HepG2 (cell line): ENCODE results near the gene ZBTB45. TPM values are rescaled to one million over a fixed set of nuclear protein-coding genes. Genes with fewer than 3 reads are reported as not detected.
A peak's percentile ranks its signal among the peaks of the same experiment; 100 is the strongest.

Source experiments
- ATAC-seq: fragments of 200-7000 bp; cut with Tn5 transposase; 3 replicates; pipeline ENCODE4 v1.9.1; 2020; ENCODE audit warnings: mild to moderate bottlenecking, moderate library complexity
- BruUV-seq: library from RNA; stranded (reverse); fragments of 400-500 nt; replicated peaks from 2 replicates; lab custom pipeline; 2021; lab: Mats Ljungman, UMichigan
- CTCF ChIA-PET: fragments of 300-600 bp; formaldehyde crosslinking; extraction: SDS; loops from one replicate; lab custom pipeline; 2021; ENCODE audit warnings: low total read pairs, inconsistent platforms, low intra/inter-chr PET ratio; lab: Yijun Ruan, JAX
- POLR2A ChIA-PET: fragments of 350-600 bp; sonication (Branson Sonifier 250); formaldehyde crosslinking; loops from one replicate; lab custom pipeline; 2020; ENCODE audit warnings: antibody characterized with exemption, inconsistent platforms; lab: Yijun Ruan, JAX
- DNase-seq: peaks from one replicate; pipeline ENCODE4 v3.0.0-alpha.2; 2015; ENCODE audit warnings: low spot score
- FAIRE-seq: peaks from 3 replicates; lab custom pipeline; 2011; peaks lifted over from hg19 to GRCh38; lab: Jason Lieb, UNC
- H2AFZ ChIP-seq: one replicate; pipeline ENCODE4 v1.6.1; 2011; ENCODE audit warnings: low read length, inconsistent platforms
- H3K27ac ChIP-seq: fragments of 300-600 bp; 3 replicates; pipeline ENCODE4 v1.8.0; 2011; ENCODE audit warnings: mixed run types, mild to moderate bottlenecking, mixed read lengths, low read length, inconsistent platforms; ENCODE audit not compliant: insufficient read depth; ENCODE audit errors: extremely low read length
- H3K27me3 ChIP-seq, 2 experiments: fragments of 200-600 bp in 1 of 2; 2 replicates in 1 of 2; 3 replicates in 1 of 2; pipeline versions ENCODE4 v1.6.0 to v1.8.0; 2011; ENCODE audit warnings: low read length in 2 of 2, mild to moderate bottlenecking in 2 of 2, moderate library complexity in 2 of 2, inconsistent platforms in 1 of 2; ENCODE audit not compliant: insufficient read depth in 2 of 2, control insufficient read depth in 1 of 2
- H3K36me3 ChIP-seq, 2 experiments: fragments of 200-600 bp in 1 of 2; replicated peaks in 1 of 2; 2 replicates in 1 of 2; 3 replicates in 1 of 2; pipeline versions ENCODE4 v1.5.1 to v1.8.0; 2011; ENCODE audit warnings: low read length in 2 of 2, inconsistent platforms in 1 of 2; ENCODE audit not compliant: insufficient read depth in 2 of 2, control insufficient read depth in 1 of 2
- H3K4me1 ChIP-seq: 2 replicates; pipeline ENCODE4 v1.5.1; 2012; ENCODE audit warnings: low read length, inconsistent platforms; ENCODE audit not compliant: insufficient read depth
- H3K4me2 ChIP-seq: 2 replicates; pipeline ENCODE4 v1.6.0; 2011; ENCODE audit warnings: low read depth, low read length, inconsistent platforms
- H3K4me3 ChIP-seq, 3 experiments: fragments of 200-600 bp in 1 of 3; sonication (generic), shearing (Covaris generic) in 1 of 3; replicated peaks in 1 of 3; 2 replicates each; pipeline ENCODE4 v1.5.1; 2011 to 2016; ENCODE audit warnings: low read length in 3 of 3, inconsistent platforms in 2 of 3, low read depth in 2 of 3, mild to moderate bottlenecking in 2 of 3, control low read depth in 1 of 3, mixed read lengths in 1 of 3; ENCODE audit not compliant: insufficient read depth in 1 of 3
- H3K79me2 ChIP-seq: one replicate; pipeline ENCODE4 v1.6.1; 2011; ENCODE audit warnings: low read length, inconsistent platforms; ENCODE audit not compliant: insufficient read depth
- H3K9ac ChIP-seq: 2 replicates; pipeline ENCODE4 v1.6.0; 2011; ENCODE audit warnings: mild to moderate bottlenecking, low read depth, low read length, inconsistent platforms; ENCODE audit not compliant: insufficient read depth
- H3K9me3 ChIP-seq: 2 replicates; pipeline ENCODE4 v1.5.1; 2012; ENCODE audit warnings: mild to moderate bottlenecking, low read length
- H4K20me1 ChIP-seq: 2 replicates; pipeline ENCODE4 v1.6.0; 2011; ENCODE audit warnings: inconsistent platforms, mild to moderate bottlenecking, low read length, moderate library complexity; ENCODE audit not compliant: insufficient read depth
- AGO1 ChIP-seq: fragments of 200-400 bp; formaldehyde crosslinking; IDR thresholded peaks from 2 replicates; pipeline ENCODE4 v1.6.1; 2017; ENCODE audit warnings: mild to moderate bottlenecking, low read depth, low read length, moderate library complexity; ENCODE audit not compliant: poor library complexity, severe bottlenecking
- GATA4 ChIP-seq: sonication (generic); IDR thresholded peaks from 2 replicates; pipeline ENCODE4 v1.6.1; 2016; ENCODE audit warnings: antibody characterized with exemption, low read depth, borderline replicate concordance
- NAIF1 ChIP-seq: sonication (generic); formaldehyde crosslinking; IDR thresholded peaks from 2 replicates; pipeline ENCODE4 v1.5.0; 2020; ENCODE audit warnings: mild to moderate bottlenecking, missing genetic modification reagents, borderline replicate concordance
- SOX13 ChIP-seq, 3 experiments: fragments of 450-650 bp in 1 of 3; sonication (generic) in 1 of 3; formaldehyde crosslinking in 1 of 3; IDR thresholded peaks in 2 of 3; conservative IDR thresholded peaks in 1 of 3; 2 replicates each; pipeline versions ENCODE4 v1.5.0 to v1.6.1; 2016 to 2020; ENCODE audit warnings: antibody characterized with exemption in 1 of 3, mild to moderate bottlenecking in 1 of 3, missing compliant biosample characterization in 1 of 3, missing genetic modification reagents in 1 of 3, moderate library complexity in 1 of 3
- STAG1 ChIP-seq: sonication (generic); formaldehyde crosslinking; IDR thresholded peaks from 2 replicates; pipeline ENCODE4 v1.4.0; 2020; ENCODE audit warnings: missing genetic modification reagents
- SYNCRIP ChIP-seq: fragments of 200-400 bp; formaldehyde crosslinking; IDR thresholded peaks from 2 replicates; pipeline ENCODE4 v1.6.1; 2018; ENCODE audit warnings: mild to moderate bottlenecking, low read depth, low read length; ENCODE audit not compliant: insufficient read depth
- ZFY ChIP-seq: sonication (generic); formaldehyde crosslinking; IDR thresholded peaks from 2 replicates; pipeline ENCODE4 v1.4.0; 2020; ENCODE audit warnings: missing genetic modification reagents
- ZNF264 ChIP-seq: sonication (generic); formaldehyde crosslinking; IDR thresholded peaks from 2 replicates; pipeline ENCODE4 v1.4.0; 2020; ENCODE audit warnings: missing genetic modification reagents
- ZNF644 ChIP-seq: IDR thresholded peaks from 2 replicates; pipeline ENCODE4 v1.6.1; 2016; ENCODE audit warnings: low read depth
- WGBS: methylation state at CpG from one replicate; pipeline ENCODE4 v1.1.6; 2017; ENCODE audit warnings: low lambda C conversion rate; 5-methylcytosine and 5-hydroxymethylcytosine counted together
- in situ Hi-C: cut with HindIII; loops from 2 replicates; pipeline ENCODE4 v1.10.0; 2017; ENCODE audit warnings: low pct_unique_long_range_greater_than_20kb; ENCODE audit not compliant: extremely low pct_ligation_motif_present
- intact Hi-C: fragments of 100-400 bp; cut with micrococcal nuclease; formaldehyde crosslinking; loops from one replicate; pipeline ENCODE4 v1.10.0; 2022; ENCODE audit not compliant: unreplicated experiment
- polyA plus RNA-seq, 8 experiments: library from polyadenylated mRNA; depleted of rRNA in 3 of 8; stranded (reverse) in 7 of 8; unstranded in 1 of 8; fragments of >200 nt; fragmentation: Illumina TruSeq in 4 of 8; extraction: Trizol in 4 of 8; gene quantifications; 2 replicates each; pipeline versions ENCODE4 v1.2.1 to v1.2.3, GENCODE V29; 2011 to 2016; ENCODE audit warnings: low read depth in 4 of 8, missing spikeins in 1 of 8, mixed read lengths in 1 of 8; ENCODE audit not compliant: insufficient read depth in 1 of 8
- total RNA-seq, 5 experiments: library from RNA; depleted of rRNA; stranded (reverse); fragments of >200 nt; fragmentation: Illumina TruSeq; extraction: Trizol; gene quantifications; 2 replicates each; pipeline ENCODE4 v1.2.3, GENCODE V29; 2016; ENCODE audit warnings: low read depth in 1 of 5
- TF ChIP-seq, protein P1 (sequence below): IDR thresholded peaks from 2 replicates; pipeline ENCODE4 v1.6.1; 2016
- TF ChIP-seq, protein P2 (sequence below): sonication (generic); formaldehyde crosslinking; IDR thresholded peaks from 2 replicates; pipeline ENCODE4 v1.5.0; 2020; ENCODE audit warnings: mild to moderate bottlenecking, missing genetic modification reagents, moderate library complexity

Gene ZBTB45
- total and polyA plus RNA-seq, 2 of the 13 experiments (the other 11 are each of a cell fraction or from before 2014, with no cell fraction given), result 3.0 to 3.7 TPM

DNA sequence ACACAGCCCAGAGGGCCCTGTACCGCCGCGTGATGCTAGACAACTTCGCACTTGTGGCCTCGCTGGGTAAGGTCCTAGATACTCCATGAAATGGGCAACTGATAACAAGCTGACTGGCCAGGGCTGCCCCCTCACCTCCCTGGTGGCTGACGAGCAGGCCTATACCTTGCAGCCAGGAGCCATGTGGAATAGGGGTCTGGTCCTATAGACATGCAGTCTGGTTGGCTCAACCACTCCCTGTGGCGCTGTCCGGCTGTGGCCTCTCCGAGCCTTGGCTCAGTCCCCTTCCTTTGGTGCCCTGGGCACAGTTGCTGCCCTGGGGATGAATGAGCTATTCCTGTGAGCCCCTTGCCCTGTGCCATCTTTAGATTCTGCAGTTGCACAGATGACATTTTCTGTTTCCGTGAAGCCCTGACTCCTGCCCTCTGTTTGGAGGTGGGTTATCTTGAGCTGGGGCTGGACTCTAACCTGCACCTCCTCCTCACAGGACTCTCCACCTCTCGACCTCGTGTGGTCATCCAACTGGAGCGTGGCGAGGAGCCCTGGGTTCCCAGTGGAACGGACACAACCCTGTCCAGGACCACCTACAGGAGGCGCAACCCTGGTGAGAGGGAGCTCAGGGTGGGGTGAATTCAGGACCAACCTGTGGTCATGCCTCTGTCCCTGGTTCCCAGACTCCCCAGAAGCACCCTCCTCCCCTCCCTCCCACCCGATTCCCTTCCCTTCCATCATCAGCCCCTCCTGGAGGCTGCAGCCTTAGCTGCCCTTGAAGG is 50.2 kb downstream of the ZBTB45 start:
- CTCF ChIA-PET, result no interaction called here
- no peaks in the 10 kb centered on the region for H4K20me1 ChIP-seq
- intact Hi-C loops (loop anchor here (5.0 kb wide), 2 partner anchors 62 to 142 kb away; partner anchors contain the start of genes ZNF584 and ZSCAN22), in situ Hi-C loops (no loop called here)
- no peak overlapping the region for H2AFZ ChIP-seq
- no peaks in the 10 kb centered on the region for H3K27me3 ChIP-seq
- H3K4me2 ChIP-seq, result no peak overlapping the region
- H3K9me3 ChIP-seq, result no peaks in the 10 kb centered on the region
- peaks cover 24% of the 10 kb centered on the region for H3K4me1 ChIP-seq
- H3K4me3 ChIP-seq, result no peak overlapping the region
- BruUV-seq, result no TSS peak
- DNase-seq (no peak), FAIRE-seq (no peak), ATAC-seq (no peak)
- peaks cover 6% of the 10 kb centered on the region for H3K79me2 ChIP-seq
- H3K9ac ChIP-seq, result no peak overlapping the region
- 93% methylated on average over 11 of the region's 17 CpGs for WGBS
- H3K27ac ChIP-seq, result no peak overlapping the region
- peaks cover 4 to 21% of the 10 kb centered on the region in 2 experiments; a peak in 4 of 5 replicates for H3K36me3 ChIP-seq
- no peak for TF ChIP-seq GATA4
- TF ChIP-seq AGO1, result peak; percentile 26
- TF ChIP-seq SYNCRIP, result no peak
- POLR2A ChIA-PET, result no interaction called here

DNA sequence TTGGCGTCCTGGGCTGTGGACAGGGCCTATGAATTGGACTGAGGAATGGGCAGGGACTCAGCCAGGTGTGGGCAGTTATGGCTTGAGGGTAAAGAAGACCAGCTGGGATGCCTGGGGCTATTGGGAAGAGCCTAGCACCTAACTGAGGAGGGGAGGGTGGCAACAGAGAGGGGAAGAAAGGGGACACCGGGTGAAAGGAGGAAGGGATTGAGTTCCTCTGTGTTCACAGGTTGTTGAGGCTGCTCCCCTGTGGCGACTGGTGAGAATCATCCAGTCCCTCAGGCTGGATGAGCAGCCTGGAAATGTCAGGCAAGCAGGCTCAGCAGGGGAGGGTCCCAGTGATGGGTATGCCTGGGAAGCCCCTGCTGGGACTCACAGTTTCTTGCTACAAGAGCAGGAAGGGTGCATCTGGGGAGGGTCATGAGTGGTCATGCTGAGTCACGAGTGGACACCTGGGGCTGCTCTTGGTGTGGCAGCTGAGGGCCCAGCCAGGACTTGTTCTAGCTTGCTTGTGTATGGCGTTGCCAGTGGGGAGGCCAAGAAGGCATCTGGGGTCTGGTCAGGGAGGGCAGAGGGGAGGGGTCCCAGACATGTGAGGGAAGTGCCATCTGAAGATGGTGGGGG is 51.3 kb downstream of the ZBTB45 start:
- in situ Hi-C loops (no loop called here), intact Hi-C loops (loop anchor here (5.0 kb wide), 2 partner anchors 61 to 141 kb away; partner anchors contain the start of genes ZNF584 and ZSCAN22)
- WGBS, result 40% methylated on average over 5 of the region's 5 CpGs
- TF ChIP-seq NAIF1 (CRISPR knock-in tag), result no peak
- TF ChIP-seq SOX13 (IDR thresholded peaks at IDR 0.05), result no peak
- no peak for TF ChIP-seq SOX13 (CRISPR knock-in tag; conservative IDR thresholded peaks at IDR 0.05 in 1 of 2, IDR thresholded peaks at IDR 0.05 in 1 of 2)
- no peak for TF ChIP-seq ZNF644 (CRISPR knock-in tag)
- TF ChIP-seq, protein P1, sequence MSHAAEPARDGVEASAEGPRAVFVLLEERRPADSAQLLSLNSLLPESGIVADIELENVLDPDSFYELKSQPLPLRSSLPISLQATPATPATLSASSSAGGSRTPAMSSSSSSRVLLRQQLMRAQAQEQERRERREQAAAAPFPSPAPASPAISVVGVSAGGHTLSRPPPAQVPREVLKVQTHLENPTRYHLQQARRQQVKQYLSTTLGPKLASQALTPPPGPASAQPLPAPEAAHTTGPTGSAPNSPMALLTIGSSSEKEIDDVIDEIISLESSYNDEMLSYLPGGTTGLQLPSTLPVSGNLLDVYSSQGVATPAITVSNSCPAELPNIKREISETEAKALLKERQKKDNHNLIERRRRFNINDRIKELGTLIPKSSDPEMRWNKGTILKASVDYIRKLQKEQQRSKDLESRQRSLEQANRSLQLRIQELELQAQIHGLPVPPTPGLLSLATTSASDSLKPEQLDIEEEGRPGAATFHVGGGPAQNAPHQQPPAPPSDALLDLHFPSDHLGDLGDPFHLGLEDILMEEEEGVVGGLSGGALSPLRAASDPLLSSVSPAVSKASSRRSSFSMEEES (CRISPR knock-in tag), result no peak
- TF ChIP-seq STAG1 (CRISPR knock-in tag), result peak; percentile 38
- TF ChIP-seq, protein P2, sequence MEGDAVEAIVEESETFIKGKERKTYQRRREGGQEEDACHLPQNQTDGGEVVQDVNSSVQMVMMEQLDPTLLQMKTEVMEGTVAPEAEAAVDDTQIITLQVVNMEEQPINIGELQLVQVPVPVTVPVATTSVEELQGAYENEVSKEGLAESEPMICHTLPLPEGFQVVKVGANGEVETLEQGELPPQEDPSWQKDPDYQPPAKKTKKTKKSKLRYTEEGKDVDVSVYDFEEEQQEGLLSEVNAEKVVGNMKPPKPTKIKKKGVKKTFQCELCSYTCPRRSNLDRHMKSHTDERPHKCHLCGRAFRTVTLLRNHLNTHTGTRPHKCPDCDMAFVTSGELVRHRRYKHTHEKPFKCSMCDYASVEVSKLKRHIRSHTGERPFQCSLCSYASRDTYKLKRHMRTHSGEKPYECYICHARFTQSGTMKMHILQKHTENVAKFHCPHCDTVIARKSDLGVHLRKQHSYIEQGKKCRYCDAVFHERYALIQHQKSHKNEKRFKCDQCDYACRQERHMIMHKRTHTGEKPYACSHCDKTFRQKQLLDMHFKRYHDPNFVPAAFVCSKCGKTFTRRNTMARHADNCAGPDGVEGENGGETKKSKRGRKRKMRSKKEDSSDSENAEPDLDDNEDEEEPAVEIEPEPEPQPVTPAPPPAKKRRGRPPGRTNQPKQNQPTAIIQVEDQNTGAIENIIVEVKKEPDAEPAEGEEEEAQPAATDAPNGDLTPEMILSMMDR, result peak; percentile 33; the same call in 1 of the 2 replicates
- TF ChIP-seq ZNF264 (CRISPR knock-in tag), result no peak
- TF ChIP-seq ZFY, result peak; percentile 17; the same call in 1 of the 2 replicates
- H3K27ac ChIP-seq, result no peak overlapping the region
- H3K36me3 ChIP-seq, result peaks cover 4 to 21% of the 10 kb centered on the region in 2 experiments; a peak in 4 of 5 replicates
- peak overlapping the region; percentile 57; the same call in 1 of the 2 replicates for H3K9ac ChIP-seq
- peaks cover 6% of the 10 kb centered on the region for H3K79me2 ChIP-seq
- no TSS peak for BruUV-seq
- DNase-seq, result no peak
- CTCF ChIA-PET, result no interaction called here
- no peaks in the 10 kb centered on the region for H3K27me3 ChIP-seq
- peak; percentile 10; the same call in 2 of the 3 replicates for ATAC-seq
- FAIRE-seq, result peak; percentile 40
- peaks cover 24% of the 10 kb centered on the region for H3K4me1 ChIP-seq
- H4K20me1 ChIP-seq, result no peaks in the 10 kb centered on the region
- H3K4me2 ChIP-seq, result peak overlapping the region; percentile 78
- peak overlapping the region; percentile 30 to 86 (median 53); a peak in 5 of 6 replicates for H3K4me3 ChIP-seq
- H3K9me3 ChIP-seq, result no peaks in the 10 kb centered on the region
- no peak overlapping the region for H2AFZ ChIP-seq
- POLR2A ChIA-PET, result no interaction called here
